Immature natural killer cell (primary cell): ENCODE results near the gene LRMDA. TPM values are rescaled to one million over a fixed set of nuclear protein-coding genes. Genes with fewer than 3 reads are reported as not detected.
"Not testable (repeated sequence)": the region's sequence is repeated elsewhere in the genome, so short reads cannot be mapped to it uniquely, and the experiment has no call there.

Experiments
- DNase-seq, 3 donors: peaks; one replicate each; pipeline ENCODE4 v3.0.0; 2022; ENCODE audit warnings: mixed read lengths in 1 of 3
- H3K27ac Mint-ChIP-seq, 6 donors: one replicate each; pipeline ENCODE4 v1.8.0; 2020; ENCODE audit warnings: mixed read lengths in 6 of 6, mild to moderate bottlenecking in 5 of 6, inconsistent platforms in 4 of 6, moderate library complexity in 3 of 6
- H3K27me3 Mint-ChIP-seq, 3 donors: one replicate each; pipeline ENCODE4 v1.8.0; 2020 to 2021; ENCODE audit warnings: low read depth in 3 of 3, mild to moderate bottlenecking in 3 of 3, mixed read lengths in 3 of 3, moderate library complexity in 3 of 3, inconsistent platforms in 1 of 3
- H3K36me3 Mint-ChIP-seq, 3 donors: one replicate each; pipeline ENCODE4 v1.8.0; 2020; ENCODE audit warnings: mixed read lengths in 3 of 3, inconsistent platforms in 2 of 3, mild to moderate bottlenecking in 2 of 3
- H3K4me1 Mint-ChIP-seq, 2 donors: one replicate each; pipeline ENCODE4 v1.8.0; 2020; ENCODE audit warnings: inconsistent platforms in 2 of 2, mild to moderate bottlenecking in 2 of 2, mixed read lengths in 2 of 2, moderate library complexity in 1 of 2
- H3K4me3 Mint-ChIP-seq, 5 donors: one replicate each; pipeline ENCODE4 v1.8.0; 2020; ENCODE audit warnings: mild to moderate bottlenecking in 5 of 5, mixed read lengths in 5 of 5, inconsistent platforms in 3 of 5, moderate library complexity in 3 of 5
- H3K9me3 Mint-ChIP-seq, 6 donors: one replicate each; pipeline ENCODE4 v1.8.0; 2020; ENCODE audit warnings: mild to moderate bottlenecking in 6 of 6, mixed read lengths in 6 of 6, inconsistent platforms in 4 of 6, moderate library complexity in 3 of 6
- polyA plus RNA-seq, 3 donors: library from polyadenylated mRNA; unstranded; fragments of 300-500 nt; fragmentation: Illumina TruSeq; gene quantifications; one replicate each; pipeline ENCODE4 v1.2.3, GENCODE V29; 2021

The LRMDA gene
- polyA plus RNA-seq, 3 donors from 2014 or later = 1.7 to 14.2 (median 2.3) TPM

- no peaks in the 10 kb centered on the region for H3K36me3 Mint-ChIP-seq
- peaks cover 0 to 5% (median 3%) of the 10 kb centered on the region in 3 donors for H3K27me3 Mint-ChIP-seq
- DNase-seq = no peak
- no peak overlapping the region for H3K27ac Mint-ChIP-seq
- peaks cover 0 to 3% (median 0%) of the 10 kb centered on the region in 6 donors for H3K9me3 Mint-ChIP-seq
- H3K4me3 Mint-ChIP-seq = no peak overlapping the region
- H3K4me1 Mint-ChIP-seq = no peaks in the 10 kb centered on the region
Observed at GRCh38 chr10:75730847-75731246, 299.4 kb downstream of the LRMDA start.

DNA sequence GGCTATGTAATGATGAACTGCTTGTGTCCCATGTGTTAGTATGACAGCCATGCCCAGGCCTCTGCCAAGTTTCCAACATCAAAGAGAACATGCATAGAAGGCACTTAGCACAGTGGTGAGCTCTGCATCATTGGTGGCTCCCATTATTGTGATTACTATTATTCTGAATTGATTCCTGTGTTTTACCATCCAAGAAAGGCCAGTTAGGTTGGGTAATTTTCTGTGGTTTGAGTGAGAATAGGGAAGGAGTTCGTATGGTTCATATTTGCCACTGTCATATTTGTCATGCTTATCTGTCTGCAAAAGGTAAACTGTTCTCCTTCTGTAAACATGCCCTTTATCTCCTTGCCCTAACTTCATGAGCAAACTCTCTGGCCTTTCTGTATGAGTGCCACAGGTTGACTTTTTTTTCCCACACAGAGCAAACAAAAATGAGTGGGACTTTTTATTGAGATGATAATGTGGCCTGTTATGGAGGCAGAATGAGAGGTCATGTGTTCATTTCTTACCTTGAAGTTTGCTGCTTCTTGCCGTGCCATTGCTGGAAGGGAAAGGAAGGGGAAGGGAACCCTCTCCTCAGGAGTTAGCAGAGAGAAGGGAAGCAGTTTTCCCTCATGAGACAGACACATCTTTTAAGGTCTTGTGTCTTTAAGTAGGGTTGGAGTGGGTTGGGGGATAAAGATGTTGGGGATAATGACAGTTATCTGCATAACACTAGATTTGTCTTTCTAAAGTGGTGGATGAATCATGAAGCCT, 301.9 kb downstream of the LRMDA start:
- Mint-ChIP-seq H3K9me3 (no peaks in the 10 kb centered on the region), H3K27ac (no peak overlapping the region), H3K4me1 (no peaks in the 10 kb centered on the region), H3K4me3 (no peak overlapping the region), H3K36me3 (no peaks in the 10 kb centered on the region), H3K27me3 (peaks cover 0 to 3% (median 2%) of the 10 kb centered on the region in 3 donors)
- no peak for DNase-seq

- no peaks in the 10 kb centered on the region for H3K9me3 Mint-ChIP-seq
- no peak overlapping the region for H3K27ac Mint-ChIP-seq
- H3K4me3 Mint-ChIP-seq = no peak overlapping the region
- H3K36me3 Mint-ChIP-seq = no peaks in the 10 kb centered on the region
- DNase-seq = no peak
- H3K4me1 Mint-ChIP-seq = no peaks in the 10 kb centered on the region
- peaks cover 2 to 3% (median 2%) of the 10 kb centered on the region in 3 donors for H3K27me3 Mint-ChIP-seq
Observed at GRCh38 chr10:75736151-75736640, 304.8 kb downstream of the LRMDA start.

GRCh38 chr10:75736889-75737579, 305.6 kb downstream of the LRMDA start:
- Mint-ChIP-seq H3K4me1 (no peaks in the 10 kb centered on the region), H3K27ac (no peak overlapping the region), H3K4me3 (no peak overlapping the region), H3K9me3 (no peaks in the 10 kb centered on the region), H3K27me3 (peaks cover 2 to 3% (median 2%) of the 10 kb centered on the region in 3 donors), H3K36me3 (no peaks in the 10 kb centered on the region)
- DNase-seq = no peak

- no peaks in the 10 kb centered on the region for H3K4me1 Mint-ChIP-seq
- no peak overlapping the region for H3K27ac Mint-ChIP-seq
- peaks cover 1 to 2% (median 2%) of the 10 kb centered on the region in 3 donors for H3K27me3 Mint-ChIP-seq
- no peaks in the 10 kb centered on the region for H3K9me3 Mint-ChIP-seq
- H3K4me3 Mint-ChIP-seq = no peak overlapping the region
- H3K36me3 Mint-ChIP-seq = no peaks in the 10 kb centered on the region
- no peak for DNase-seq
Observed at GRCh38 chr10:75737580-75737949, 306.1 kb downstream of the LRMDA start.

- no peaks in the 10 kb centered on the region for H3K9me3 Mint-ChIP-seq
- DNase-seq = no peak
- no peak overlapping the region for H3K4me3 Mint-ChIP-seq
- H3K36me3 Mint-ChIP-seq = no peaks in the 10 kb centered on the region
- H3K4me1 Mint-ChIP-seq = no peaks in the 10 kb centered on the region
- no peak overlapping the region for H3K27ac Mint-ChIP-seq
- peaks cover 0 to 2% (median 2%) of the 10 kb centered on the region in 3 donors for H3K27me3 Mint-ChIP-seq
Observed at GRCh38 chr10:75738924-75739323, 307.5 kb downstream of the LRMDA start.

DNA sequence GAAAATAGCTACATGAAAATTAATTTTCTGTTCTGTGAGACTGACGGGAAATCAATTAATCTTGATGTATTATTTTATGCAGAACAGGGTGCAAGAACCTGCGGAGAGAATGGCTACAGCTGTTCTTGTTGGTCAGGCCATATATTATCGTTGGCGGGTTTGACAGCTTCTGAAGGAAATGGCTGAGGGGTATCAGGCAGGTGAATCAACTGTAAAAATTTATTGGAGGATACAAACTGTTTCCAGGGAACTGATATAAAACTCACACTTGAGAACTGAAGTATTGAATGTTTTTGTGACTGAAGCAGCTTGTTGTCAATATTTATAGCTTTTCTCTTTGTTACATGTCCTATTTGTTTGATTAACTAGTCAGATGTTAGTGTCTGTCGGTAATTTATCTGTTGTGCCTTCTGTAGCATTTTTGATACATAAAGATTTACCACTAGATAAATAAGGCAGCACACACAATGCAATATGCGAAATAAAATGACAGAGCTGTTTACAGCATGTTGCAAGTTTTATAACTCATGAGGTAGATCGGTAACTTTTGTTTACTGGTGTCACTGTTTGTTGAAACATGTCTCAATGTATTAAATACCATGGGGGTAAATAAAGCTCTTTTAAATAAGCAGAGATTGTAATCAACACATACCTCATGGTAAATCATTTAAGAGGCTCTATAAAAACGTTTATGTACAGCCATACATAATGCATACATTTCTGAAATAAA, 308.2 kb downstream of the LRMDA start:
- no peak overlapping the region for H3K27ac Mint-ChIP-seq
- no peak overlapping the region for H3K4me3 Mint-ChIP-seq
- DNase-seq = no peak

DNA sequence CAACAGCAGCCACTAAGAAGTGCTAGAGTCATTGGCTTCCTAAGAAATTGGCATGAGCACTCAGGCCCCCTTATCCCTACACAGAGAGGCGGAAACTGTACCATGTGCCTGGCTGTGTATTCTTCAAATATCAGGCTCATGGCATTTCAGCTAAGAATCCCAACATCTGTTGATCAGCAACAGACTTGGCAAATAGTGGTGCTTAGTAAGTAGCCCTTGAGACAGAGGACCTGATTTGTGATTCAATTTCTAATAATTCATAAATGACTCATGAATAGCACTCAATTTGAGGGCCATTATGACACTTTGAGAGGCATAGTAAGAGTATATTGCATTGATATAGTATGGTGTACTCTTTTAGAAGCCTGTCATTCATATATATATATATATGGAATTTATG, 309.1 kb downstream of the LRMDA start:
- H3K27ac Mint-ChIP-seq = no peak overlapping the region
- no peak overlapping the region for H3K4me3 Mint-ChIP-seq
- DNase-seq = no peak
- peaks cover 2 to 6% (median 3%) of the 10 kb centered on the region in 3 donors for H3K27me3 Mint-ChIP-seq
- no peaks in the 10 kb centered on the region for H3K36me3 Mint-ChIP-seq
- no peaks in the 10 kb centered on the region for H3K9me3 Mint-ChIP-seq
- no peaks in the 10 kb centered on the region for H3K4me1 Mint-ChIP-seq

More for the DNA sequence above, 308.2 kb downstream of the LRMDA start:
- Mint-ChIP-seq H3K9me3 (no peaks in the 10 kb centered on the region), H3K27me3 (peaks cover 2 to 3% (median 2%) of the 10 kb centered on the region in 3 donors), H3K36me3 (no peaks in the 10 kb centered on the region), H3K4me1 (no peaks in the 10 kb centered on the region)

- no peak for DNase-seq
Observed at GRCh38 chr10:75742355-75742754, 310.9 kb downstream of the LRMDA start.

GRCh38 chr10:75743291-75743778, 311.9 kb downstream of the LRMDA start:
- H3K9me3 Mint-ChIP-seq = no peaks in the 10 kb centered on the region
- no peaks in the 10 kb centered on the region for H3K36me3 Mint-ChIP-seq
- H3K4me1 Mint-ChIP-seq = no peaks in the 10 kb centered on the region
- no peak for DNase-seq
- H3K27ac Mint-ChIP-seq = no peak overlapping the region
- no peak overlapping the region for H3K4me3 Mint-ChIP-seq
- peaks cover 2 to 4% (median 3%) of the 10 kb centered on the region in 3 donors for H3K27me3 Mint-ChIP-seq

More at GRCh38 chr10:75742355-75742754, 310.9 kb downstream of the LRMDA start:
- Mint-ChIP-seq H3K27ac (no peak overlapping the region), H3K4me1 (no peaks in the 10 kb centered on the region), H3K9me3 (no peaks in the 10 kb centered on the region), H3K4me3 (no peak overlapping the region), H3K36me3 (no peaks in the 10 kb centered on the region), H3K27me3 (peaks cover 2 to 4% (median 3%) of the 10 kb centered on the region in 3 donors)

- Mint-ChIP-seq H3K27me3 (peaks cover 2 to 4% (median 3%) of the 10 kb centered on the region in 3 donors), H3K27ac (no peak overlapping the region), H3K9me3 (no peaks in the 10 kb centered on the region), H3K36me3 (no peaks in the 10 kb centered on the region), H3K4me1 (no peaks in the 10 kb centered on the region), H3K4me3 (no peak overlapping the region)
- DNase-seq = no peak
Observed at GRCh38 chr10:75744261-75744660, 312.8 kb downstream of the LRMDA start.

DNA sequence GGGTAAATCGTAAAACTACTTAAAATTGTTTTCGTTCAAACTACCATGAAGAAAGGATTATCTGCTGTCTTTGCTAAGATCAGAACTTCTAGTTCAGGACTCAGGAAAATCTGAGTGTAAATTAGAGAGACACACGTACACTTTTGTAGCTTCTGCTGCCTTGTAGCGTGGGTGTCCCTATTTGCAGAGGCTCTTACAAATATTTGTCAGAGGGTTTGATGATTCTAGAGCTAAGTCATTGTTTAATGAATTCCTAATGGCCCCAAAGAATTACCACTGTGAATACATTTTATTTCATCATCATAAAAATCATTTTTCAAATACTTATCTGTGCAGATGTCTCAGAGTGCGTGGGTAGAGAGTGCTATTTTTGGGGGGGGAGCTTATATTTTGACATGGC, 314.9 kb downstream of the LRMDA start:
- no peak overlapping the region for H3K4me3 Mint-ChIP-seq
- DNase-seq = no peak
- H3K27me3 Mint-ChIP-seq = peaks cover 0 to 4% (median 3%) of the 10 kb centered on the region in 3 donors
- no peaks in the 10 kb centered on the region for H3K4me1 Mint-ChIP-seq
- H3K27ac Mint-ChIP-seq = no peak overlapping the region
- no peaks in the 10 kb centered on the region for H3K9me3 Mint-ChIP-seq
- H3K36me3 Mint-ChIP-seq = no peaks in the 10 kb centered on the region

GRCh38 chr10:75750093-75750875, 318.9 kb downstream of the LRMDA start:
- not testable (repeated sequence) for H3K4me1 Mint-ChIP-seq, H3K27ac Mint-ChIP-seq, H3K27me3 Mint-ChIP-seq, DNase-seq, H3K4me3 Mint-ChIP-seq, H3K9me3 Mint-ChIP-seq, H3K36me3 Mint-ChIP-seq
